Keratinocyte (primary cell): ENCODE results near the gene TPRG1L.

Experiments
- CTCF ChIP-seq, 3 experiments: IDR thresholded peaks in 1 of 3; conservative IDR thresholded peaks in 1 of 3; optimal IDR thresholded peaks in 1 of 3; 2 replicates in 2 of 3; 3 replicates in 1 of 3; pipeline versions ENCODE3 to v1.5.1; 2011; ENCODE audit warnings: low read length in 3 of 3, mild to moderate bottlenecking in 3 of 3, moderate library complexity in 2 of 3, control low read depth in 1 of 3, inconsistent platforms in 1 of 3; ENCODE audit not compliant: insufficient read depth in 2 of 3; ENCODE audit errors: extremely low read depth in 1 of 3
- EZH2 ChIP-seq: IDR thresholded peaks from one replicate; pipeline ENCODE4 v1.6.1; 2012; ENCODE audit warnings: inconsistent platforms, mild to moderate bottlenecking, low read length, moderate library complexity

DNA sequence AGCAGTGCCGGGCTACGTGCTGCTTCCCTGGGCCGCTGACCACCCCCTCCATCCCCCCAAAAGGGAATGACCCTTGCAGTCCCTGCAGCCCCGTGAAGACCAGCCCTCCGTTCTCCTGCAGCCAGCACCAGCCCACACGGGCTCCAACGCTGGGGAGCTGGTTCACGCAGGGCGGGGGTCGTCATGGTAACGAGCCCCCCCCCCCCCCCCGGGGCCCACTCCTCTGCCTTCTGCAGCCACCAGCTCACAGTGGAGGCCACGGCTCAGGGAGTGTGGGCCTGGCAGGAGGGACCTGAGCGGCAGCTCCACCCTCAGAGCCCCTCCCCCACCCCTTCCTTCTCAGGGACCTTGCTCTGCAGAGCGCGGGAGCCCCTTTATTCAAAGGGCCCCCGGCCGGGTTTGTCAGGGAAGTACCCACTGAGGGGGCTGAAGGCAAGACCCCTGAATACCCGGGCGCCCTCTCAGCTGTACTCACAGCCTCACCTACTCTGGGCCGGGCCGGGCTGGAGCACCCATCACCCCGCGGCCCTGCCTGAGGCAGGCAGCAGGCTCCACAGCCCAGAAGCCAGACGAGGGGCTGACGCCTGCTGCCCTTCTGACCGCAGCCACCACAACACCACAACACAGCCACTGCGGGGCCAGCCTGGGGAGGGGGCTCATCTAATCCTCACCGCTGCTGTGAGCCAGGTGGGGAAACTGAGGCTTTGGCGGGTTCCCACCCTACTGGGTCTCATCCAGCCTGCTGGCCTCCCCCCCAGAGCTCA lies 26.1 kb upstream of the TPRG1L start:
- TF ChIP-seq CTCF (optimal IDR thresholded peaks at IDR 0.05 in 1 of 3, IDR thresholded peaks at IDR 0.05 in 1 of 3, conservative IDR thresholded peaks at IDR 0.05 in 1 of 3; ENCODE audit: extremely low read depth in 1 of 3, insufficient read depth in 2 of 3, low read length in 3 of 3) (no peak), EZH2 (no peak)
